Uterus (tissue), 2 donors: ENCODE data around the gene USP40.

Source experiments
- CTCF ChIP-seq, 4 experiments: fragments of 200-600 bp in 2 of 4; fragments of 450-650 bp in 2 of 4; sonication (generic) in 2 of 4; IDR thresholded peaks; one replicate each; pipeline ENCODE4 v1.5.1; 2016 to 2019; ENCODE audit warnings: antibody characterized with exemption in 4 of 4, mild to moderate bottlenecking in 2 of 4, moderate library complexity in 1 of 4
- POLR2A ChIP-seq, 2 donors: fragments of 450-650 bp; IDR thresholded peaks; one replicate each; pipeline ENCODE4 v1.6.1; 2016; ENCODE audit warnings: antibody characterized with exemption in 2 of 2, mild to moderate bottlenecking in 1 of 2, moderate library complexity in 1 of 2

GRCh38 chr2:233492078-233492477 is 74.5 kb downstream of the USP40 start:
- TF ChIP-seq CTCF (IDR thresholded peaks at IDR 0.05) (no peak), POLR2A (IDR thresholded peaks at IDR 0.05) (no peak)
